Measurements from ENCODE around the gene LENG9. TPM values are rescaled to one million over a fixed set of nuclear protein-coding genes. Genes with fewer than 3 reads are reported as not detected.

LENG9 gene
- total RNA-seq, 1 donor from 2014 or later = 4.2 TPM

DNA sequence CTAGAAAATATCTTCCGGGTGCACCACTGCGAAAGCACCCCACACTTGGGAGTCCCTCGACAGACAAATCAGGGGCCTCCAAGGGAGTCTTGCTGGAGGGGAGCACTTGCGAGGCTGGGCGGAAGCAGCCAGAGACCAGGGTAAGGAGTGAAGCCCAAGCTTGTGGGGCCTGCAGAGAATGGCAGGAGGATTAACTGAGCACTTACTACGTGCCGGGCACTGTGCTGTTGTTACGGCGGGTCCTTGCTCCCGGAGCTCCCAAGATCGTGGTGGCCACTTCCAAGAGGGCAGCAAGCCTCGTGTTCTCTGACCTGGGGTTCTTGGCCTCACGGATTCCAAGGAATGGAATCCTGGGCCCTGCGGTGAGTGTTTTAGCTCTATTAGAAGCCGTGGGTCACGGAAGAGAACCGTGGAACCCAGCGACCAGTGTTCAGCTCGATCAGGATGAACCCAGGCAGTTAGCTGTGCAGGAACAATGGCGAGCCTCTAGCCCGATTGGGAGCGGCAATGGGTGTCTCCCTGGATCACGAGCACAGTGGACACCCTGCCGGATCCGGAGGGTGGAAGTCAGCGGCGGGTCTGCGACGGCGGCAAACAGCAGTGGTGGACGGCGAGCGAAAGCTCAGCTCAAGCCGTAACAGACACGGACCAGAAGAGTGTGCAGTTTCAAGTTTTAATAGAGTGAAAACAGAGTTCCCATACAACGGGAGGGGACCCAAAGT is 38.8 kb downstream of the LENG9 start:
- Histone ChIP-seq H3K36me3 (ENCODE audit: control insufficient read depth in 3 of 3, insufficient read depth in 3 of 3, low read length in 3 of 3) (no peaks in the 10 kb centered on the region), H3K4me3 (ENCODE audit: low read length in 3 of 3) (no peak overlapping the region), H3K4me1 (ENCODE audit: control insufficient read depth in 3 of 3, insufficient read depth in 3 of 3, low read length in 3 of 3) (no peaks in the 10 kb centered on the region), H3K9me3 (ENCODE audit: control insufficient read depth in 3 of 3, low read length in 3 of 3) (no peaks in the 10 kb centered on the region), H3K27me3 (ENCODE audit: control insufficient read depth in 3 of 3, insufficient read depth in 3 of 3, low read length in 3 of 3) (peaks cover 48 to 57% (median 57%) of the 10 kb centered on the region in 3 donors), H3K27ac (ENCODE audit: low read depth, low read length) (no peak overlapping the region), H3K9ac (ENCODE audit: low read depth in 1 of 3, low read length in 3 of 3) (no peak overlapping the region)

DNA sequence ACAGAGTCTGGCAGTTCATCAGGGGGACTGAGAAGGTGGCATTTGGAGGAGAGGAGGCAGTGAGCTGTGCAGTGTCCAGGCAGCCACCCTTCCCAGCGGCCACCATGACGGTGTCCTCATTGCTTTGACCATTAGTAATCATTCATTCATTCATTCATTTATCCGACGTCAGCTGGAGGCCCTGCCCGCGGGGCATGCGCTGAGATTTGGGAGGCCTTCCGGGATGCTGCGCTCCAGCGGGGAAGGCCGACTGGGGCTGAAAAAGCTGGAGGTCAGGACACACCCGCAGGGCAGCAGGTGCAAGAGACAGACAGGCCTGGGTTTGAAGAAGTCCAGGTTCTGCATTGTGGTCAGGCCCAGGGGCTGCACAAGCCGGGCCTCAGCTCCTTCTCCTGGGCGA is 39.4 kb downstream of the LENG9 start:
- no peaks in the 10 kb centered on the region for H3K4me1 ChIP-seq (ENCODE audit: control insufficient read depth in 3 of 3, insufficient read depth in 3 of 3, low read length in 3 of 3)
- H3K4me3 ChIP-seq (ENCODE audit: low read length in 3 of 3) = no peak overlapping the region
- no peak overlapping the region for H3K27ac ChIP-seq (ENCODE audit: low read depth, low read length)
- no peaks in the 10 kb centered on the region for H3K36me3 ChIP-seq (ENCODE audit: control insufficient read depth in 3 of 3, insufficient read depth in 3 of 3, low read length in 3 of 3)
- H3K27me3 ChIP-seq (ENCODE audit: control insufficient read depth in 3 of 3, insufficient read depth in 3 of 3, low read length in 3 of 3) = peaks cover 48 to 57% (median 57%) of the 10 kb centered on the region in 3 donors
- H3K9ac ChIP-seq (ENCODE audit: low read depth in 1 of 3, low read length in 3 of 3) = no peak overlapping the region
- H3K9me3 ChIP-seq (ENCODE audit: control insufficient read depth in 3 of 3, low read length in 3 of 3) = no peaks in the 10 kb centered on the region

DNA sequence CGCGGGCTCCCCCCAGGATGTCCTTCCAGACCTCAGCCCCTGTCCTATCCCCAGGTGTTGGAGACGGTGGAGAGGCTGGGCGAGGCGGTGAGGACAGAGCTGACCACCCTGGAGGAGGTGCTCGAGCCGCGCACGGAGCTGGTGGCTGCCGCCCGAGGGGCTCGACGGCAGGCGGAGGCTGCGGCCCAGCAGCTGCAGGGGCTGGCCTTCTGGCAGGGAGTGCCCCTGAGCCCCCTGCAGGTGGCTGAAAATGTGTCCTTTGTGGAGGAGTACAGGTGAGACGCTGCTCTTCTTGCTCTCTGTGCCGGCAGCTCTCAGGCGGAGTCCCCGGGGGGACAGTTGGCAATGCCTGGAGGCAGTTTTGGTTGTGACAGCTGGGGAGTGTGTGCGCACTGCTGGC is 41.4 kb downstream of the LENG9 start:
- Histone ChIP-seq H3K27ac (ENCODE audit: low read depth, low read length) (no peak overlapping the region), H3K9ac (ENCODE audit: low read depth in 1 of 3, low read length in 3 of 3) (no peak overlapping the region), H3K4me3 (ENCODE audit: low read length in 3 of 3) (no peak overlapping the region), H3K4me1 (ENCODE audit: control insufficient read depth in 3 of 3, insufficient read depth in 3 of 3, low read length in 3 of 3) (no peaks in the 10 kb centered on the region), H3K36me3 (ENCODE audit: control insufficient read depth in 3 of 3, insufficient read depth in 3 of 3, low read length in 3 of 3) (no peaks in the 10 kb centered on the region), H3K9me3 (ENCODE audit: control insufficient read depth in 3 of 3, low read length in 3 of 3) (peaks cover 0 to 2% (median 0%) of the 10 kb centered on the region in 3 donors), H3K27me3 (ENCODE audit: control insufficient read depth in 3 of 3, insufficient read depth in 3 of 3, low read length in 3 of 3) (peaks cover 58 to 64% (median 63%) of the 10 kb centered on the region in 3 donors)

DNA sequence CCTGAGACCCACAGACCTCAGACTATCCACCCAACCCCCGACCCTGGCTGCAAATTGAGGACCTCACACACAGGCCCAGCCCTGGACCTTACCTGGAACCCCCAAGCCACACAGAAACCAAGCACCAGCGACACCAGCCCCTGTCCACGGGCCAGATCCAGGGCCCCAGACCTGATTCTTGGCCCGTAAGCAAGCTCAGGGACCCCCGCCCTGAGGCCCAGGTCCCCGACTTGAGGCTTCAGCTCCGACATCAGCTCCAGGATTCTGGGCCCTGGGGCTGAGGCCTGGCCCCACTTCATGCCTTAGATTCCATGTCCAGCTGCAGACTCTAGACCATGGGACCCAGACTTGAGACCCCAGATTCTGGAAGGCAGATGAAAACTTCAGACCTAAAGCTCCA is 42.1 kb downstream of the LENG9 start:
- no peak overlapping the region for H3K9ac ChIP-seq (ENCODE audit: low read depth in 1 of 3, low read length in 3 of 3)
- H3K36me3 ChIP-seq (ENCODE audit: control insufficient read depth in 3 of 3, insufficient read depth in 3 of 3, low read length in 3 of 3) = no peaks in the 10 kb centered on the region
- no peaks in the 10 kb centered on the region for H3K4me1 ChIP-seq (ENCODE audit: control insufficient read depth in 3 of 3, insufficient read depth in 3 of 3, low read length in 3 of 3)
- H3K27me3 ChIP-seq (ENCODE audit: control insufficient read depth in 3 of 3, insufficient read depth in 3 of 3, low read length in 3 of 3) = peaks cover 61 to 68% (median 66%) of the 10 kb centered on the region in 3 donors
- H3K4me3 ChIP-seq (ENCODE audit: low read length in 3 of 3) = no peak overlapping the region
- no peak overlapping the region for H3K27ac ChIP-seq (ENCODE audit: low read depth, low read length)
- H3K9me3 ChIP-seq (ENCODE audit: control insufficient read depth in 3 of 3, low read length in 3 of 3) = peaks cover 0 to 2% (median 0%) of the 10 kb centered on the region in 3 donors

DNA sequence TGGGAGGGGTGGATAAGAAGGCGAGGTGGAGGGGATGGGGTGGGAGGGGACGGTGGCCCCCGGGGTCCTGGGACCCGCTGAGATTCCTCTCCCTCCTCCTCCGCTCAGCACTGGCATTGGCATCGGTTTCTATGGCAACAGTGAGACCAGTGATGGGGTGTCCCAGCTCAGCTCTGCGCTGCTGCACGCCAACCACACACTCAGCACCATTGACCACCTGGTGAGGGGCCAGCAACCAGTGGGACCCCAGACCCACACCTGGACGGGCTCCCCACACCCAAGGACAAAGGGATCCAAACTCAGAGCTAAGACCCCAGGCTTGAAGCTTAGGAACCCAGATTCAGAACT is 42.4 kb downstream of the LENG9 start:
- Histone ChIP-seq H3K27me3 (ENCODE audit: control insufficient read depth in 3 of 3, insufficient read depth in 3 of 3, low read length in 3 of 3) (peaks cover 61 to 68% (median 66%) of the 10 kb centered on the region in 3 donors), H3K4me1 (ENCODE audit: control insufficient read depth in 3 of 3, insufficient read depth in 3 of 3, low read length in 3 of 3) (no peaks in the 10 kb centered on the region)

DNA sequence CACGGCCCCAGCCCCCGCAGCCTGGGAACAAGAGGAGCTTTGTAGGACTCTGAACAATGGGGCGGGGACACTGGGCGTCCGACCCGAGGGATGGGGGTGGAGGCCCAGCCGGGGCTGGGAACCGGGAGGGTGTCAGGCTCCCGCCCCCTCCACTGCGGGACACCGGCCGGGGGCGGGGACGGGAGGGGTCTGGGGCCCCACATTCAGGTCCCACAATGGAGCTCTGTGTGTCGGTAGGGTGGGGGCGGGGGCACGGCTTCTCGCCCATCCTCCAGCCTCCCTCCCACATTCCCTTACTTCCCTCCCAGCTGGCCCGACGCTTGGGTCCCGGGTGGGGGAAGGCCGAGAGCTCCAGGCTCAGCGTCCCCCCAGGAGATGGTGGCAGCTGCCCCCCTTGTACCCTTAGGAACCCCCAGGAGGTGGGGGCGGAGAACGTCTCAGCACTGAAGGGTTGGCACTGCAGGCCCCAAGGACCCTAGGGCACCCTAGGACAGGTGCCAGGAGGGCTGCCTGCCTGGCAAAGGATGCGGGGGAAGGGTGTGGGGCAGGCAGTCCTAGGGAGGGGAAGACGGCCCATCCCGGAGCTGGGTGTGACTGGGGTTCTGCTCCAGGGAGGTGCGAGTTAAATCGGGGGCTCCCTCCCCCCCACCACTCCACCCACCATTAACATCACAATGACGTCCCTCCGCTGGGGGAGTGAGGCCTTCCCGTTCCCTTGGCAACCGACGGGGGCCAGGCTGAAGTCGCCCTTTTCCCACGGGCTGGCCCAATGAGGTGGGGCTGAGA is 43.0 kb downstream of the LENG9 start:
- Histone ChIP-seq H3K4me3 (ENCODE audit: low read length in 3 of 3) (peak overlapping the region in 1 of 3 donors; percentile 23), H3K36me3 (ENCODE audit: control insufficient read depth in 3 of 3, insufficient read depth in 3 of 3, low read length in 3 of 3) (no peaks in the 10 kb centered on the region), H3K4me1 (ENCODE audit: control insufficient read depth in 3 of 3, insufficient read depth in 3 of 3, low read length in 3 of 3) (no peaks in the 10 kb centered on the region), H3K27me3 (ENCODE audit: control insufficient read depth in 3 of 3, insufficient read depth in 3 of 3, low read length in 3 of 3) (peaks cover 62 to 68% (median 68%) of the 10 kb centered on the region in 3 donors), H3K9me3 (ENCODE audit: control insufficient read depth in 3 of 3, low read length in 3 of 3) (peaks cover 0 to 2% (median 0%) of the 10 kb centered on the region in 3 donors), H3K9ac (ENCODE audit: low read depth in 1 of 3, low read length in 3 of 3) (no peak overlapping the region), H3K27ac (ENCODE audit: low read depth, low read length) (no peak overlapping the region)

More for the DNA sequence above, 42.4 kb downstream of the LENG9 start:
- H3K4me3 ChIP-seq (ENCODE audit: low read length in 3 of 3) = no peak overlapping the region
- H3K36me3 ChIP-seq (ENCODE audit: control insufficient read depth in 3 of 3, insufficient read depth in 3 of 3, low read length in 3 of 3) = no peaks in the 10 kb centered on the region
- H3K9me3 ChIP-seq (ENCODE audit: control insufficient read depth in 3 of 3, low read length in 3 of 3) = peaks cover 0 to 2% (median 0%) of the 10 kb centered on the region in 3 donors
- H3K27ac ChIP-seq (ENCODE audit: low read depth, low read length) = no peak overlapping the region
- H3K9ac ChIP-seq (ENCODE audit: low read depth in 1 of 3, low read length in 3 of 3) = no peak overlapping the region

DNA sequence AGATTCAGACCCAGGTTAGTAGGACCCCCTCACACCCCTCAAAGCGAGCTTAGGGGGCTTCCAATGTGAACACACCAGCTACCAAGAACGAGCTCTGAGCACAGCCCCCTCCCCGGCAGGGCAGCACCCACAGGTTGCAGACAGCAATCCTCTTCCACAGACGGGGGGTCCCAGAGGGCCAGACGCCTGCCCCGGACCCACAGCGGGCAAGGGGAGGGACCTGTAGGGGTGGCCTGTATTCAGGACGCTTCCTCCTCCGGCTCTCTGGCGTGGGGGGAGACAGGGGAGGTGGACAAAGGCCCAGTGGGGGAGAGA is 43.6 kb downstream of the LENG9 start:
- H3K36me3 ChIP-seq (ENCODE audit: control insufficient read depth in 3 of 3, insufficient read depth in 3 of 3, low read length in 3 of 3) = no peaks in the 10 kb centered on the region
- H3K4me1 ChIP-seq (ENCODE audit: control insufficient read depth in 3 of 3, insufficient read depth in 3 of 3, low read length in 3 of 3) = no peaks in the 10 kb centered on the region
- H3K27ac ChIP-seq (ENCODE audit: low read depth, low read length) = no peak overlapping the region
- peaks cover 63 to 71% (median 70%) of the 10 kb centered on the region in 3 donors for H3K27me3 ChIP-seq (ENCODE audit: control insufficient read depth in 3 of 3, insufficient read depth in 3 of 3, low read length in 3 of 3)
- no peak overlapping the region for H3K9ac ChIP-seq (ENCODE audit: low read depth in 1 of 3, low read length in 3 of 3)
- H3K4me3 ChIP-seq (ENCODE audit: low read length in 3 of 3) = no peak overlapping the region
- H3K9me3 ChIP-seq (ENCODE audit: control insufficient read depth in 3 of 3, low read length in 3 of 3) = peaks cover 0 to 2% (median 0%) of the 10 kb centered on the region in 3 donors

DNA sequence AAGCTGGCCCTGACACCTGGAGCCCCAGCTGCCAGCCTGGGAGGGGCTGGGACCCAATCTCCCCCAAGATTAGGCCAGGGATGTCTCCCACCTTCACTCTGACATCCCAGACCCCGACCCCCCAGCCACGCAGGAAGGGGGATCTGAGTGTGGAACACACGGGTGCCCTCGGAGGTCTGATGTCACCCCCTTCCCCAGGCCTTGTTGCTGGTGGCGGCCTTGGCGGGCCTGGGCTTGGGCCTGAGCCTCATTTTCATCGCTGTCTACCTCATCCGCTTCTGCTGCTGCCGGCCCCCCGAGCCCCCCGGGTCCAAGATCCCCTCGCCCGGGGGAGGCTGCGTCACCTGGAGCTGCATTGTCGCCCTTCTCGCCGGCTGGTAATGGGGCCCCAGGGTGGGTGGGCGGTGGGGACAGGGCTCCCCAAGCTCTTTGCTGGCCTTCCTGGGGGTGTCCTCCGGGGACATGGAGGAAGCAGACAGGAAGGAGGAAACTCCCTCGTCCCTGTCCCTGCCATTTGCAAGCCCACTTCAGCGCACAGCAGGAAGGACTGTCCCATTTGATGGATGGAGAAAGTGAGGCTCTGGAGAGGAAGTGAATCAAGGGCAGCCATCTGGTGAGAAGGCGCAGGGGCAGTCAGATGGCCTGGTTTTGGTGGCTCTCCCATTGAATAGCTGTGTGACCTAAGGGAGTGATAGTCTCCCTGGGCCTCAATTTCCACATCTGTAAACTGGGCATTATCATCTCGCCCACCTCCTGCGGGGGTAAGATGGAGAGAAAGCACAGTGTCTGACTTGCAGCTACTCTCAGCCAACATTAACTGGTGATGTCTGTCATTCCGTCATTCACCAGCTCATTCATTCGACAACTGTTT is 44.4 kb downstream of the LENG9 start:
- peaks cover 67 to 76% (median 74%) of the 10 kb centered on the region in 3 donors for H3K27me3 ChIP-seq (ENCODE audit: control insufficient read depth in 3 of 3, insufficient read depth in 3 of 3, low read length in 3 of 3)
- H3K27ac ChIP-seq (ENCODE audit: low read depth, low read length) = no peak overlapping the region
- H3K9ac ChIP-seq (ENCODE audit: low read depth in 1 of 3, low read length in 3 of 3) = no peak overlapping the region
- H3K9me3 ChIP-seq (ENCODE audit: control insufficient read depth in 3 of 3, low read length in 3 of 3) = peaks cover 0 to 2% (median 2%) of the 10 kb centered on the region in 3 donors
- no peaks in the 10 kb centered on the region for H3K4me1 ChIP-seq (ENCODE audit: control insufficient read depth in 3 of 3, insufficient read depth in 3 of 3, low read length in 3 of 3)
- H3K36me3 ChIP-seq (ENCODE audit: control insufficient read depth in 3 of 3, insufficient read depth in 3 of 3, low read length in 3 of 3) = no peaks in the 10 kb centered on the region
- no peak overlapping the region for H3K4me3 ChIP-seq (ENCODE audit: low read length in 3 of 3)

DNA sequence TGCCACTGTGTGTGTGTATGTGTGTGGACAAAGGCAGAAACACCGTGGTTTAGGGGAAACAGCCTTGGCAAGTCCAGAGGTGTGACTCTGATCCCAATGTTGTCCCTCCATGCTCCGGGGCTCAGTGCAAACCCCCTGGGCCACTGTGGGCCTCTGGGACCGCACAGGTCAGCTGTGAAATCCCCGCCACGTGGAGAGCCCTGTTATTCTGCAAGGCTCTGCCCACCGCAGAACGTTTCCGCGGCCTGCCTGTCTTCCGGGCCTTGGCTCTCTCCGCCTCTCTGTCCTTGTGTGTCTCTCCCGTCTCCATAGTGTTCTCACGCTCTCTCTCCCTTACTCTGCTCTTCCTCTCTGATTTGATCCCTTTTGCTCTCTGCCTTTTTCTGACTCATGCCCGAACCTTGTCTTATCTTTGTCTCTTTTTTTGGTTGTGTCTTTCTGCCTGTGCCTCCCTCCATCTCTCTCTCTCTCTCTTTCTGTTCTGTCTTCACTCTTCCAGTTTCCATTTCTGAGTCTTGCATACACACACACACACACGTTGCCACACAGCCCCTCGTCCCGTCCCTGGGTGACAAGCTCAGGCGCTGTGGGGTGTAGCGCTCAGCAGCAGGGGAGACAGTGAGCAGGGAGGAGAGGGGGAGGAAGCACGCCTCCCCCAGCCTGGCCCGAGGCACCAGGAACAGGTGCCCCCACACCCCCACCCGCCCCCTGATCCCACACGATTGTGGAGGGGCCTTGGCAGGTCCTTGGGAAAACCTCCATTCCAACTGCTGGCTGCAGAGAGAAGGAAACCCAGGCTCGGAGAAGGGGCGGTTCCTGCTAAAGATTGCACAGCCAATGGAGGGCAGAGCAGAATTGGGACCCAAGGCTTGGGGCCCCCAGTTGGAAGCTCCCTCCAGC is 45.3 kb downstream of the LENG9 start:
- Histone ChIP-seq H3K36me3 (ENCODE audit: control insufficient read depth in 3 of 3, insufficient read depth in 3 of 3, low read length in 3 of 3) (no peaks in the 10 kb centered on the region), H3K9ac (ENCODE audit: low read depth in 1 of 3, low read length in 3 of 3) (no peak overlapping the region), H3K4me1 (ENCODE audit: control insufficient read depth in 3 of 3, insufficient read depth in 3 of 3, low read length in 3 of 3) (no peaks in the 10 kb centered on the region), H3K27me3 (ENCODE audit: control insufficient read depth in 3 of 3, insufficient read depth in 3 of 3, low read length in 3 of 3) (peaks cover 70 to 81% (median 70%) of the 10 kb centered on the region in 3 donors), H3K4me3 (ENCODE audit: low read length in 3 of 3) (no peak overlapping the region), H3K27ac (ENCODE audit: low read depth, low read length) (no peak overlapping the region), H3K9me3 (ENCODE audit: control insufficient read depth in 3 of 3, low read length in 3 of 3) (peaks cover 0 to 3% (median 2%) of the 10 kb centered on the region in 3 donors)
